GM19025 (cell line): Measurements from ENCODE around the gene CYTH4.

ENCODE experiments used
- ATAC-seq: cut with Tn5 transposase; IDR thresholded peaks from one replicate; pipeline ENCODE4 v1.9.1; 2021; ENCODE audit warnings: mild to moderate bottlenecking, low read depth, moderate library complexity; ENCODE audit not compliant: unreplicated experiment

The CYTH4 gene

GRCh38 chr22:37267661-37268413 lies 14.5 kb upstream of the CYTH4 start:
- no peak for ATAC-seq

DNA sequence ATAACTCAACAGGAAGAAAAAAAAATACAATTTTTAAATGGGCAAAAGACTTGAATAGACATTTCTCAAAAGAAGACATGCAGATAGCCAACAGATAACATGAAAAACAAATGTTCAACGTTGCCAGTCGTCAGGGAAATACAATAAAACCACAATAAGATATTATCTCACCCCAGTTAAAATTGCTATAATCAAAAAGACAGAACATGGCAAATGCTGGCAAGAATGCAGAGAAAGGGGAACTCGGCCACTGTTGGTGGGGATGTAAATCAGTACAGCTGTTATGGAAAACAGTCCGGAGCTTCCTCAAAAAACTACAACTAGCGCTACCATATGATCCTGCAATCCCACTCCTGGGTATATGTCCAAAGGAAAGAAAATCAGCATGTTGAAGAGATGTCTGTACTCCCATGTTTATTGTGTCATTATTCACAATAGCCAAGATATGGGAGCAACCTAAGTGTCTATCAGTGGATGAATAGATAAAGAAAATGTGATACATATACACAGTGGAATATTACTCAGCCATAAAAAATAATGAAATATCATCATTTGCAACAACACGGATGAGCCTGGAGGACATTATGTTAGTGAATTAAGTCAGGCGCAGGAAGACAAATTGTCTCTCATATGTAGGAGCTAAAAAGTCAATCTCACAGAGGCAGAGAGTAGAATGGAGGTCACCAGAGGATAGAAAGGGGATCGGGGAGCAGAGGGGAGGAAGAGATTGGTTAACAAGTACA lies 12.2 kb upstream of the CYTH4 start:
- ATAC-seq: no peak

- no peak for ATAC-seq
These were observed 11.2 kb upstream of the CYTH4 start for GRCh38 chr22:37270928-37271650.

DNA sequence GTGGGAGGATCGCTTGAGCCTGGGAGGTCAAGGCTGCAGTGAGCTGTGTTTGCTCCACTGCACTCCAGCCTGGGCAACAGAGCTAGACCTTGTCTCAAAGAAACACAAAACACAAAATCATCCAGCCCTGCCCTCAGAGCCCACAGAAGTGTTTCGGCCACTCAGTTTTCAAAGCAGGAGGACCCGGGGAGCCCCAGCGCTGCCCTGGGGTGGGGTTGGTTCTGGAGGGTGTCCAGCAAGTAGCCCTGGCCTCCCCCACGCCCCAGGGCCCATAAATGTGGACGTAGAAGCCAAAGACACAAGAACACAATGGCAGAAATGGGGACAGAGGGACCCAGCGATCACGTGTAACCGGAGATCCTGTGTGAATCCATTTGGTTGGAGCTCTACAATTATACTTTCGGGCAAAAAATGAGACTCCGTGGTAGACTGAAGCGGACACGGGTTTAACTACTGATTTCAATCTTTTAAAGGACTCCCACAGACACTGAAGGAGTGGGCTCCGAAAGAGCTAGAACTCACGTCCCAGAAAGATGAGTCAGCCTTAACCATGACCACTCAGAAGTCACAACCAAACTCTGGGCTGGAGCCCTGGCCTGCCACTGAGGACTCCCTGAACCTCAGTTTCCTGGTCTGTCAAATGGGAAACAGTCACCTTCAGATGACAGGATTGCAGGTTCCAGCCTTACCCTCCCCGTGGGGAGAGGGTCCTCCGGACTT lies 9.0 kb upstream of the CYTH4 start:
- ATAC-seq: no peak

GRCh38 chr22:37273846-37274225 lies 8.5 kb upstream of the CYTH4 start:
- ATAC-seq: no peak

GRCh38 chr22:37274380-37274862 lies 7.9 kb upstream of the CYTH4 start:
- no peak for ATAC-seq

DNA sequence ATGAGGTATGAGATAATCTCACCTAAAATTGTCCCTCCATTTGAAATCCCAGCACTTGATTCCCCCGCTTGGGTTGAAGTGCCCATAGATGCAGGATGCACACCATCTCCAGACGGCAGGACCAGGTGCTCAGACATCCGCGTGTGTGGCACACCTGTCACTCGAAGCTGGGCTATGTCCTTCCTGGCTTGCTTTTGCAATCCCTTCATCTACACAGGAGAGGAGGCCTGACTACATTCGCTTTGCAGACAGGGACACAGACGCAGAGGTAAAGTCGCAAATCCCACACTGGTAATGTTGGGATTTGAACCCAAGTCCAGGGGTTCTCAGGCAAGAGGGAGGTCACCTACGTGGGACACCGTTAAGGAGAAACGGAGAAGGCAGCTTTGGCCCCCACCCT lies 7.2 kb upstream of the CYTH4 start:
- ATAC-seq: no peak

DNA sequence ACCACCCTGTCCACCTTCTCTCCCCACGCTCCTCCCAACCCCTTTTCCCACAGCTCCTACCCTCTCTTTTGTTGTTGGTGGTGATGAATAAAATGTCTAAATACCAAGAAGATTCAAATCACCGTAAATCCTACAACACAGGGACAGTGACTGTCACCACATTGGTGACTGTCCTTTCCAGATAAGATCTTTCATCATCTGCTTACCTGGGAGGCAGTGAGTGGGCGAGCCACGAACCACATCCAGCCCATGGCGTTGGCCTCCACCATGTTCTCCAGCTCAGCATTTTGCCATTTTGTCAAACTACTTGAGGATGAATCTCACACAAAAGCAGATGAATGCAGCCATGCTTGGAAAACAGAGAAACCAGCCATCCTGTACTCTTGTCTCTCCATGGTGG lies 6.7 kb upstream of the CYTH4 start:
- ATAC-seq: no peak

GRCh38 chr22:37276776-37277175 lies 5.5 kb upstream of the CYTH4 start:
- ATAC-seq: no peak

DNA sequence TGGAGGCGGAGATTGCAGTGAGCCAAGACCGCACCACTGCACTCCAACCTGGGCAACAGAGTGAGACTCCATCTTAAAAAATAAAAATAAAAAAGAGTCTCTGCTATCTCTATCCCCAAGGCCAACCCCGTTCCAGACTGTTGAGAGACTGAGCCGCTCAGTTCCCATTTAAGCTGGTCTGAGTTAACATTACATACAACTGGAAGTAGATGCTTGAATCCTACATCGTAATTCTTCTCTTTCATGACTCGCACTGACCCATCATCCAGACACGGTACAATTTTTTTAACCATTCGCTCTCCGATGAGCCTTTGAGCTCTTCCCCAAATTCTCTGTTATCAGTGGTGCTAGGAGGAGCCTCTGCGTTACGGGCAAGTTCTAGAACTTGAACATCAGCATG lies 4.9 kb upstream of the CYTH4 start:
- ATAC-seq: no peak

DNA sequence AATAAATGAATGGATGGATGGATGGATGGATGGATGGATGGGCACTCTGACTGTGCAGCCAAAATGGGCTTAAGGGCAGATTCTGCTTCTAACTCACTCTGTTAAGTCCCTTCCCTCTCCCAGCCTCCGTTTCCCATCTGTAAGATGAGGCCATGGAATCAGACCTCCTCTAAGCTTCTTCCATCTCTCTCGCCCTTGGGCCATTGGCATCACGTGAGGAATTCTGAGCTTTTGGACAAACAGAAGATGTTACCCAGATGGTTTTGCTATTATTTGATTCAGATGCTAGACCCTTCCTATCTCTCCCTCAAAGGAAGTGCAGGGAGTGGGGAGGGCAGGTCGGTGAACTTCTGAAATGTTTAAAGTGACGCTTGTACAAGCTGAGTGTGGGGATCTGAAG lies 4.0 kb upstream of the CYTH4 start:
- ATAC-seq: no peak

DNA sequence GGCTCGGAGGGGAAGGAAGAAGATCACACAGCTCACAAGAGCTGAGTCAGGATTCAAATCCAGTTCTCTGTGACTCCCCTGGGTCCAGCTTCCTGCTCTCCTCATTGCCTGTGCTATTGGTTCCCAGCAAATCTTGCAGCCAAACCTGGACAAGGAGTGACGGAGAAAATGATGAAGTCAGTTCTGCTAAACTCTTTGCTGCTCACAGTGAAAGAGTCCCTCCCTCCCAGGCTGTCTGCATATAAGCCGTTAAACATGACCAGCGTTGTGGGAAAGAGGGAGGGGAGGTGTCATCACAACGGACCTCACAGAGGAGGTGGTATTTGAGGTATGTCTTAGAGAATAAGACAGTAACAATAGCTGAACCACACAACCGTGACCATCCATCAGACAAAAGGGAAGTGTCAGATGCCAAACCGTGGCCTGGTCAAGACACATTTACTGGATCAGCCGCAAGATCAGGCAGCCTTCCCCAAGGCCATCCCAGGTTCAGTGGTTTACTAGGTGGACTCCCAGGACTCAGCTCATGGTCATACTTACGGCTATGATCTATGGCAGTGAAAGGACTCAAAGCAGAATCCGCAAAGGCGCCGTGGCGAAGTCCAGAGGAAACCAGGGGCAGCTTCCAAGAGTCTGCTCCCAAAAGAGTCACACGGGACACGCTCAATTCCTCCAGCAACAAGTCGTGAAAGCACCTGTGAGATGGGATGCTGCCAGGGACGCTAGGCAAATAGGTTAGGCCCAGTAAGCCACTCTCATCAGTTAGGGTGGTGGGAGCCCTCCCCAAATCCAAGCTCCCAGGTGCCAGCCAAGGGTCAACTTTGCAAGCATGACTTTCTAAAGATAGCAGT lies 2.8 kb upstream of the CYTH4 start:
- ATAC-seq: no peak

DNA sequence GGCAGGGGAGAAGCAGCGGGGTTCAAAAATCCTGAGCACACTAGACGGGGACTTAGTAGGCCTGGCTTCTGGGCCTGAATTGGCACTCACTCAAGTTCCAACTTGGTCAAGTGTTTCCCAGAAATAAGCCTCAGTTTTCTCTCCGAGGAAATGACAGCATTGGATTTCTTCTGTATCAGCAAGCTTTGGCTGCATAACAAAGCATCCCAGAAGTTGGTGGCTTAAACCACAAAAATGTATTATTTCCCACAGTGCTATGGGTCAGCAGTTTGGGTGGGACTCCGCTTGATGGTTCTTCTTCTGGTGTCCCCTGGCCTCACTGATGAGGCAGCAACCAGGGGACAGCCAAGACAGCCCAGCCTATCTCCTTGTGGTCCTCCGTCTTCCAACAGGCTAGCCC lies 1.6 kb upstream of the CYTH4 start:
- no peak for ATAC-seq

DNA sequence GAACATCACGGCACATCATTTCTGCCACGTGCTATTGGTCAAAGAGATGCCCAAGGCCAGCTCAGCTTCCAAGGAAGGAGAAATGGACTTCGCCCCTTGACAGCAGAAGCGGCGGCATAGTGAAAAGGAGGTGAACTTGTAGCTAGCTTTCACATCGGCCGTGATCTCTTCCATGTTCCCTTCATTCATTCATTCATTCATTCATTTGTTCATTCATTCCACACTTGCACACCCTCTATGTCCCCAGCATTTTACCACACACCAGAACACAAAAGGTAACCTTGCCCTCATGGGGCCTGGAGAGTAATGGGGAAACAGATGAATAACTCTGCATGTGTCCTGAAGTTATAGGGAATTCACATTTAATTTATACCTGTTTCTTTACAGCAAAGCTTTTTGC lies 1.1 kb upstream of the CYTH4 start:
- no peak for ATAC-seq

- no peak for ATAC-seq
These were observed 493 bp upstream of the CYTH4 start for GRCh38 chr22:37281646-37282384.

GRCh38 chr22:37283393-37283937 lies 1.2 kb downstream of the CYTH4 start:
- no peak for ATAC-seq

DNA sequence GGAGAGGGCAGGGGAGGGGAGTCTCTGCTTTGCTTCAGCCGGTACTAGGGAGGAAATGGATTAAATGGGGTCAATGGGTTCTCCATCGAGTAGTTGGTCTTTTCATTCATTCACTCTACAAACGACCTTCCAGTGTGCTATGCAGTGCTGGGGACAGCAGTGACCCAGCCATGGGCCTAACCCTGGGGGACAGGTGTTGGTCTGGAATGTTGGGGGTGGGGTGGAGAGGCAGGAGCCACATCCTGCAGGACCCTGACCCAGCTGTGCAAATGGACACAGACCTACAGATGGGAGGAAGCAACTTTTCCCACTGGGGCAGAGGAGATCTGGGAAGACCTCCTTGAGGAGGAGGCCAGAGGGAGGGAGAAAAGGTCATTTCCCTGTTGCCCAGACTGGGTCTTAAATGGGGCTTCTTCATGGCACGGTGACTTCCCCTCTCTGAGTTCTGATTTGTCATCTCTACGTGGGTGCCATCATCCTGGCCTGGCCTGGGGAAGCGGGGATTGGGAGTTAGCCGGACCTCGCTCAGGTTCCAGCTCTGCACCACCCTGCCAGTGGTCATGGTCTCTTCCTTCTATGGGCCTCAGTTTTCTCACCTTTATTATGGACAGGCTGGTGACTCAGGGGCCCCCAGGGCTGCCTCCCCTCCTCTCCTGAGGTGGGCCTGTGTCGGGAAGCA lies 2.0 kb downstream of the CYTH4 start:
- no peak for ATAC-seq

- ATAC-seq: no peak
These were observed 2.6 kb downstream of the CYTH4 start for GRCh38 chr22:37284805-37285355.
